ENCODE results near the gene PDGFD.

DNA sequence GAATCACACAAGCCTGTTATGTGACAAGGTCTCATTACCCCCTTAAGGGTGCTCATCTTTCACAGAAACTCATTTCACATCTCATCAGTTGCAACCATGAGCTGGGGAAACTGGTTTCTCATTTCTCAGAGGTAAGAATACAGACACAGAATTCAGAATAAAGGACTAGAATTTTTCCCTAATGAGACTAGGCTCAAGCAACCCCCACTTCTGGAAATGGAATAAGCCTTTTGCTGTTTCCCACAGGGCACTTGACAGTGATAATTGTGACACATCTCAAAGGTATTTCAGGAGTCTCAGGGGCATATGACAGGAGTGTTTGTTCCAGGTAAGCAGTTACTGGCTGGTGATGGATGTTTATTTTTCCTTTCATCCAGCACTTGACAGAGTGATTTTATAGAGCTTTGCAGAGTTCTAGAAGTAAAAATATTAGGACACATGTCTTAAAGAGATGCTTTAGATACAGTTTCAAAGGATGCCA, 240.5 kb downstream of the PDGFD start:
- TF ChIP-seq CTCF (optimal IDR thresholded peaks at IDR 0.05 in 1 of 3, IDR thresholded peaks at IDR 0.05 in 1 of 3, conservative IDR thresholded peaks at IDR 0.05 in 1 of 3; ENCODE audit: extremely low read depth in 1 of 3, insufficient read depth in 2 of 3, low read length in 3 of 3) = no peak
- no peak for TF ChIP-seq EZH2 (IDR thresholded peaks at IDR 0.05; ENCODE audit: low read length)
